HG02885 (cell line): ENCODE results near the gene NCAPH2.

Experiments
- ATAC-seq: cut with Tn5 transposase; IDR thresholded peaks from one replicate; pipeline ENCODE4 v1.9.1; 2021; ENCODE audit warnings: mild to moderate bottlenecking; ENCODE audit not compliant: unreplicated experiment, poor library complexity

The NCAPH2 gene

GRCh38 chr22:50544746-50545253 is 36.8 kb downstream of the NCAPH2 start:
- ATAC-seq = no peak

- no peak for ATAC-seq
These were observed 37.7 kb downstream of the NCAPH2 start, which contains the start of gene KLHDC7B for GRCh38 chr22:50545522-50546325. Gene KLHDC7B (plus strand): TSS chr22:50545899. CDS start chr22:50546244, 345 bp downstream.

GRCh38 chr22:50546326-50547262 is 38.6 kb downstream of the NCAPH2 start:
- no peak for ATAC-seq

DNA sequence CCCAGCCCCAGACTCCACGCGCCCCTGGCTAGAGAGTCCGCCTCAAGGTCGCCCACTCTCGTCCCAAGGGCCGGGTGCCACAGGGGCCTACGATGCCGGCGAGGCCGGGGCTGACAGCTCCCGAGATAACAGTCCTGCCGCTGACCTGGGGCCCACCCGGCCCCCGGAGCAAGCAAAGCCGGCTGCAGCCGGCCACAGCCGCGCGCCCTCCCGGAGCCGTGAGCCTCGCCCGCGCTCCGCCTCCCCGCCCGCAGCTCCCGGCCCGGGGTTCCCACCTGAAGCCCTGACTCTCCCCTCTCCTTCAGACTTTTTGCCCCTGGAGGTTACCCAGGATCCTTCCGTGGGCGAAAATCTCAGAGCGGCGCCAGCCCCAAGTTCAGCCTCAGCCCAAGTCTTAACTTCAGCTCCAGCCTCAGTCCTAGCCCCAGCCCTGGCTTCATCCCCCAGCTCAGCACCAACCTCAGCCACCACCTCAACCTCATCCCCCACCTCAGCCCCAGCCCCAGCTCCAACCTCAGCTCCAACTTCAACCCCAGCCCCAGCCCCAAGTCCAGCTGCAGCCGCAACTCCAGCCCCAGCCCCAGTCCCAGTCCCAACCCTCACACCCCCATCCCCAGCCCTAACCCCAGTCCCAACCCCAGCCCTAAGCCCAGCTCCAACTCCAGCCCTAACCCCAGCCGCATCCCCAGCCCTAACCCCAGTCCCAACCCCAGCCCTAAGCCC is 39.4 kb downstream of the NCAPH2 start:
- no peak for ATAC-seq

DNA sequence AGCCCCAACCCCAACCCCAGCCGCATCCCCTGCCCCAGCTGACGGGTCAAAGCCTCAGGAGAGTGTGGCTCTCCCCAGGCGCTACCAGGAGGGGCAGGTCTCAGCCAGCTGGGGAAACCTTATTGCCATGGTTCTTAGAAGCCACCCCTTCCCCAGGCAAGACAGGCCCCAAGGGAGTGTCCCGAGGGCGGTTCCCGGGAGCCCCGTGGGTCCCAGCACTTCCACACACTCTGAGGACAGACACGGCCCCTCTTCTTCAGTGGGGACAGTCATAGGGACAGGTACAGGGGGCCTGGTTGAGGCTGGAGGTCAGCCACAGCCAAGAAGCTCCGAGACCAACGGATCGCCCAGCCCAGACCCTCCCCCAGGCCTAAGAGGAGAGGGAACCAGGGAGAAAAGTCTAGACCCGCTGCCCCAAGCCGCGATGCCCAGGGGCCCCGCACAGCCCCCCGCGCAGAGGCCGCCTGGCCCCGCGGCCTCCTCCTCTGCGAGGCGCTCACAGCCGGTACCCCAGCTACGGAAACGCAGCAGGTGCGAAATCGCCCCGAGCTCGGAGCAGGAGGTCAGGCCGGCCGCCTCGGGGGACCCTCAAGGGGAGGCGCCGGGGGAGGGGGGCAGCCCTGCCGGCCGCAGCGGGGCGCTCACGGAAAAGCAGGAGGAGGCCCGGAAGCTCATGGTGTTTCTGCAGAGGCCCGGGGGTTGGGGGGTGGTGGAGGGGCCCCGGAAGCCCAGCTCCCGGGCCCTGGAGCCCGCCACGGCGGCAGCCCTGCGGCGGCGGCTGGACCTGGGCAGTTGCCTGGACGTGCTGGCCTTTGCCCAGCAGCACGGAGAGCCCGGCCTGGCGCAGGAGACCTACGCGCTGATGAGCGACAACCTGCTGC is 40.3 kb downstream of the NCAPH2 start:
- ATAC-seq = no peak

DNA sequence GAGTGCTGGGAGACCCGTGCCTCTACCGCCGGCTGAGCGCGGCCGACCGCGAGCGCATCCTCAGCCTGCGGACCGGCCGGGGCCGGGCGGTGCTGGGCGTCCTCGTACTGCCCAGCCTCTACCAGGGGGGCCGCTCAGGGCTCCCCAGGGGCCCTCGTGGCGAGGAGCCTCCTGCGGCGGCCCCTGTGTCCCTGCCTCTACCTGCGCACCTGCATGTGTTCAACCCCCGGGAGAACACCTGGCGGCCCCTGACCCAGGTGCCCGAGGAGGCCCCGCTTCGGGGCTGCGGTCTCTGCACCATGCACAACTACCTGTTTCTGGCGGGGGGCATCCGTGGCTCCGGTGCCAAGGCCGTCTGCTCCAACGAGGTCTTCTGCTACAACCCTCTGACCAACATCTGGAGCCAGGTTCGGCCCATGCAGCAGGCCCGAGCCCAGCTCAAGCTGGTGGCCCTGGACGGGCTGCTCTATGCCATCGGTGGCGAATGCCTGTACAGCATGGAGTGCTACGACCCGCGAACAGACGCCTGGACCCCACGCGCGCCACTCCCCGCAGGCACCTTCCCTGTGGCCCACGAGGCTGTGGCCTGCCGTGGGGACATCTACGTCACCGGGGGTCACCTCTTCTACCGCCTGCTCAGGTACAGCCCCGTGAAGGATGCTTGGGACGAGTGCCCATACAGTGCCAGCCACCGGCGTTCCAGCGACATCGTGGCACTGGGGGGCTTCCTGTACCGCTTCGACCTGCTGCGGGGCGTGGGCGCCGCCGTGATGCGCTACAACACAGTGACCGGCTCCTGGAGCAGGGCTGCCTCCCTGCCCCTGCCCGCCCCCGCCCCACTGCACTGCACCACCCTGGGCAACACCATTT is 41.1 kb downstream of the NCAPH2 start:
- ATAC-seq = no peak

DNA sequence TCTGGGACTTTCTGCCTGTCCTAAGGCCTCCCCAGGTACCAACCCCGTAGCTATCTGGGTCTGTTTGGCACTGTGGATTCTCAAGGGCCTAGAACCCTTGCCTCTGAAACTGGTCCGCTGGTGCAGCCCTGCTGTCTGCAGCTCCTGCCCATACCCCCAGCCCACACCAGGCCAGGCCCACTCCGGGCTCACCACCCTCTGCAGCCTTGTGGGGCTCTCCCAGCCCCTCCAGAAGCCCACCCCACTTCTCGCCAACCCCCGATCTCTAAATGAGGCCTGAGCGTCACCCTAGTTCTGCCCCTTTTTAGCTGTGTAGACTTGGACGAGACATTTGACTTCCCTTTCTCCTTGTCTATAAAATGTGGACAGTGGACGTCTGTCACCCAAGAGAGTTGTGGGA is 42.4 kb downstream of the NCAPH2 start:
- ATAC-seq = no peak

DNA sequence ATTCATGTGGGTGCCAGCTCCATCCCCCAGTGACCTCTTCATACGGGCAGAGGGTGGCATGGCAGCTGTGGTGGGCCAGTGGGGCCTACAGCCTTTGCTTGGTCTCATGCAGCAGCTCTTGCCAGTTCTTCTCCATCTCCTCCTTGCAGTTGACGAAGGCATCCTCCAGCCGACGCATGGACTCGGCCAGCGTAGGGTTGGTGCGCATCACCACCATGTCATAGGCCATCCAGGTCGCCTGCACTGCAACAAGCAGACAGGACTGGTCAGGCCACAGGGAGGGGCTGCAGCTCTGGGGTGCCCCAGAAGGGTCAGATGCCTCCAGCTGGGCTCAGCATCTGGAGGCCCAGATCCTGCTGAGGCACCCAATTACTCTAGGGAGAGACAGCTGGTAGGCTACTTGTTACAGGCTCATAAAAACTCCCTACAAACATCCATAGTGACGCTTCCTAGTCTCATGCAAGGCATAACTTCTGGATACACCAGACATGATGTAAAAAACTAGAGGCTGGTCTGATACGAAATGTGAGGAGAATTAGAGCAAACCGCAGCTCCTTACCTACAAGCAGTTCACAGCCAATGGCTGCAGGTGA is 43.2 kb downstream of the NCAPH2 start:
- ATAC-seq = no peak

DNA sequence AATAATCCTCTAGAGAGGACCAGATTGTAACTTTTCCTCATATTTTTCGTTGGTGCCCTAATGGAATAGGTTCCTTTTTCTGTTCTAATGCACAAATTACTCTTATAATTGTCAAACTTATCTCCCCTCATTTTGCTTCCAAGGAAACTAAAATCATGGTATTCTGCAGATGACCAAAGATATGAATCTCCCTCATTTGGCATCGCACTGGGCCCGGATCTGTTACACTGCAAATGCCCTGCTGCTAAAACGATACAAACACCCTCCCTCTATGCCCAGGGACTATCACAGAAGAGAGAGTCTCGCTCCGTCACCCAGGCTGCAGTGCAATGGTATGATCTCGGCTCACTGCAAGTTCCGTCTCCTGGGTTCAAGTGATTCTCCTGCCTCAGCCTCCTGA is 45.3 kb downstream of the NCAPH2 start:
- ATAC-seq = no peak

DNA sequence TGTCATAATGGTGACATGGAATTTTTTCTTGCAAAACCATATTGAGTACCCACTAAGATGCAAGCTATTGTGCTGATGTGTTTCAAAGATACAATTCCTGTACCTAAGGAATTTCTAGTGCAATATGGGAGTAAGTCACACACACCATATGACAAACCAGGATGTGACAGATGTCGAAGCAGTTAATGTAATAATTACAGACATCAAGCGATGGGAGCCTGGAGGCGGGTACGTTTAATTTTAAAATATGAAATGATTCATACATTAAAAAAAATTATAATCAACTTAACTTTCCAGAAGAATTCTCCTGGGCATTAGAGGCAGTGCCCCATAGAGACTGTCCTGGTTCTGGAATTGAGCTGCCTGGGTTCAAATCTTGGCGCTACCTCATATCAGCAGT is 48.7 kb downstream of the NCAPH2 start:
- ATAC-seq = no peak

DNA sequence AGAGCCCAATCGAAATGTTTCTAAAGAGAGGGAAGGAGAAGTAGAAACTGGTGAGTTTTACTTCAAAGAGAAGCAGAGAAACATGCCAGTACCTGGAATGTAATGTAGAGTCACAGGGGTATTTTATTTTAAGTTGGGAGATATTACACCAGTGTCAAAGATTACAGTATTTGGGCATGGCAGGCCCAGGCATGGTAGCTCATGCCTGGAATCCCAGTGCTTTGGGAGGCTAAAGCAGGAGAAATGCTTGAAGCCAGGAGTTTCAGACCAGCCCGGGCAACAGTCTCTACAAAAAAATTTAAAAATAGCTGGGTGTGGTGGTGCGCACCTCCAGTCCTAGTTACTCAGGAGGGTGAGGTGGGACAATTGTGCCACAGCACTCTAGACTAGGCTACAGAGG is 52.0 kb downstream of the NCAPH2 start:
- no peak for ATAC-seq

DNA sequence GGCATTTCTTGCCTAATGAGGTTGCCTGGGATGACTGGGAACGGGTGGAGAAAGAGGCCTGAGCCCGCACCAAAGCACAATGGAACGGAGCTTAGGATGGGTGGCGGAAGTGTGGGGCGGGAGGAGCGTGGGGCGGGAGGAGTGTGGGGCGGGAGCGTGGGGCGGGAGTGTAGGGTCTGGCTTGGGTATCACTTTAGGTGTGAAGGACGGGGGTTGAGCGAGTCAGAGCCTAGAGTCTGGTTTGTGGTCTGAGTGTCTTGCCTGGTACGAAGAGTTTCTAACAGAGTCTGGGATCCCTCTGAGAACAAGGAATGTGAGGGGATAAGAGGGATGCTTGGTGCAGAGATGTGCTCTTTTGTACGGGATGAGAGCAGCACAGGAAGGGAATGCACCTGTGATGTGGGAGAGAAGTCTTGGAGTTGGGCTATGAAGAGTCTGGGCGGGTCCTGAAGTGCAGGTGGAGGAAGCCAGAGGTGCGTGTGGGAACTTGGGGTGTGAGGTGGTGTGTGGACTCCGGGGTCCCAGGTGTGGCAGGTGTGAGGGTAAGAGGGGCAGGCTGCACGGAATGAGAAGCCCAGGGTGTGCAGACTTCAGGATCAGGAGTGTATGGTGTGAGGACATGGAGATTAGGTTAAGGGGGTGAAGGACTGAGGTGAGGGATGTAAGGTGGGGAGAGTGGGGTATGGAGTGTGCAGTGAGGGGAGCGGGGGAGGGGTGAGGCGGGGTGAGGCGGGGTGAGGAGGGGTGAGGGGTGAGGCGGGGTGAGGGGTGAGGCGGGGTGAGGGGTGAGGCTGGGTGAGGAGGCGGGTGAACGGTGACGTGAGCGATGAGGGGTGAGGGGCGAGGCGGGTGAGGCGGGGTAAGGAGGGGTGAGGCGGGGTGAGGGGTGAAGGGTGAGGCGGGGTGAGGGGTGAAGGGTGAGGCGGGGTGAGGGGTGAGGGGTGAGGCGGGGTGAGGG is 53.7 kb downstream of the NCAPH2 start:
- ATAC-seq = no peak

GRCh38 chr22:50562523-50563412 is 54.7 kb downstream of the NCAPH2 start, which contains the start of gene SYCE3:
Gene SYCE3 (minus strand): TSS chr22:50562919. CDS start chr22:50556405, 6,514 bp downstream.
- peak; percentile 97 for ATAC-seq

- ATAC-seq = no peak
These were observed 55.6 kb downstream of the NCAPH2 start for GRCh38 chr22:50563413-50564160.

- no peak for ATAC-seq
These were observed 56.3 kb downstream of the NCAPH2 start for GRCh38 chr22:50564289-50564688.
